ENCODE results near the gene IFFO2. TPM values are rescaled to one million over a fixed set of nuclear protein-coding genes. Genes with fewer than 3 reads are reported as not detected.

IFFO2 gene
- total RNA-seq, 1 donor from 2014 or later: 3.7 TPM

DNA sequence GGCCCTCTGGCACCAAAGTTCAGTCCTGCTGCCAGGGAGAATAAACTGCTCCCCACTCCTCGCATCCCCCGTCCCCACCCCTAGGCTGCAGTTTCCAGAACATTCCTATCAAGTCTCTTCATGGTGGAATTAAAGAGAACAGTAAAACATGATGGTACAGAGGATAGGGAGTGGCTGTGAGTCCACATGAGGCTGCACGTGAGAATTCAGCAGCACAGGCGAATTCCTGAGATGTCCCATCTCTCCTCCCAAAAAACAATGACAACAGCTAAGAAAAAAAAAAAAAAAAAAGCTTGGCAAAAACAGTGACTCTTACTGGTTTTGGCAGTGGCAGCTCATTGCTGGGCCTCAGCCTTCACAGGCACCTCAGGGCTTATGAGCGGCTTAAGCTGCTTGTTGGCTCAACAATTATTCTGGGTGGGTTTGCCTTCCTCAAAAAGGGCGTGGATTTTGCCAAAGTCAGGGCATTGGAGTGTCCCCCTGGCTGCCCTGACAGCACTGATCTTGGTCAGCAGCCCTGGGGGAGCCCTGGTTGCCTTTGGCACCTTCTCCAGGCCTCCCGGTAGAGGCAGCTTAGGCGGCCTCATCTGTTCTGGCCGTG is 5.7 kb upstream of the IFFO2 start:
- Histone ChIP-seq H3K4me1 (ENCODE audit: control insufficient read depth in 3 of 3, insufficient read depth in 3 of 3, low read length in 3 of 3) (peaks cover under 1 to 8% (median 5%) of the 10 kb centered on the region in 3 donors), H3K4me3 (ENCODE audit: low read length in 3 of 3) (no peak overlapping the region), H3K9me3 (ENCODE audit: control insufficient read depth in 3 of 3, low read length in 3 of 3) (no peaks in the 10 kb centered on the region), H3K9ac (ENCODE audit: low read depth in 1 of 3, low read length in 3 of 3) (no peak overlapping the region), H3K27me3 (ENCODE audit: control insufficient read depth in 3 of 3, insufficient read depth in 3 of 3, low read length in 3 of 3) (no peaks in the 10 kb centered on the region), H3K36me3 (ENCODE audit: control insufficient read depth in 3 of 3, insufficient read depth in 3 of 3, low read length in 3 of 3) (no peaks in the 10 kb centered on the region), H3K27ac (ENCODE audit: low read depth, low read length) (no peak overlapping the region)

DNA sequence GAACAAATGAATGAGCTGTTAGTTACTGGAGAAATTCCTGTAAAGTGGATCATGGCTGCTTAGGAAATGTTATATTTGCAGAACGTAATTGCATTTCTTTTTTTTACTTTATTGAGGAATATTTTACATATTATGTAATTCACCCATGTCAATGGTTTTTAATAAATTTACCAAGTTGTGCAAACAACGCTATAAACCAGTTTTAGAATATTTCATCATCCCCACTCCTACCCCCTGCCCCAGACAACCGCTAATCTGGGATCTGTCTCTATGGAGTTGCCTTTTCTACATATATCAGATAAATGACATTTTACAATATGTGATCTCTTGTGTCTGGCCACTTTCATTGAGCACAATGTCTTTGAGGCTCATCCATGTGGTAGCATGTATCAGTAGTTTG is 4.3 kb upstream of the IFFO2 start:
- Histone ChIP-seq H3K36me3 (ENCODE audit: control insufficient read depth in 3 of 3, insufficient read depth in 3 of 3, low read length in 3 of 3) (no peaks in the 10 kb centered on the region), H3K9me3 (ENCODE audit: control insufficient read depth in 3 of 3, low read length in 3 of 3) (no peaks in the 10 kb centered on the region), H3K27ac (ENCODE audit: low read depth, low read length) (no peak overlapping the region), H3K9ac (ENCODE audit: low read depth in 1 of 3, low read length in 3 of 3) (no peak overlapping the region), H3K27me3 (ENCODE audit: control insufficient read depth in 3 of 3, insufficient read depth in 3 of 3, low read length in 3 of 3) (no peaks in the 10 kb centered on the region), H3K4me1 (ENCODE audit: control insufficient read depth in 3 of 3, insufficient read depth in 3 of 3, low read length in 3 of 3) (peaks cover 5 to 10% (median 6%) of the 10 kb centered on the region in 3 donors), H3K4me3 (ENCODE audit: low read length in 3 of 3) (no peak overlapping the region)

DNA sequence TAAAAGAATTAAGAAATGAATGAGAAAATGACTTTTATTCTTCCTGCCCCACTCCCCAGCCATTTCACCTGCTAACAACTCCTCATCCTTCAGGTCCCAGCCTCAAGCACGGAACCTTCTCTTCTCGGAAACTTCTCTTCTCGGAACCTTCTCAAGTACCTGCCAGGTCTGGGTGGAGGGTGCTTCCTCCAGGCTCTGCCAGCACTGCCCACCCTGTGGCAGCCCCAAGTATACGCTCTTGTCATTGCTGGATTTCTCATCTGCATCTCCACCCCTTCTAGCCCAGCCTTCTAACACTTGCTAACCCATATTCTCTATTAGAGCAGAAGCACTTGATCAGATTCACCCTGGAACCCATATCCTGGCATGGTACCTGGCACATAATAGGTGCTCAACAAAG is 3.9 kb upstream of the IFFO2 start:
- no peaks in the 10 kb centered on the region for H3K36me3 ChIP-seq (ENCODE audit: control insufficient read depth in 3 of 3, insufficient read depth in 3 of 3, low read length in 3 of 3)
- H3K27ac ChIP-seq (ENCODE audit: low read depth, low read length): no peak overlapping the region
- no peaks in the 10 kb centered on the region for H3K27me3 ChIP-seq (ENCODE audit: control insufficient read depth in 3 of 3, insufficient read depth in 3 of 3, low read length in 3 of 3)
- H3K4me1 ChIP-seq (ENCODE audit: control insufficient read depth in 3 of 3, insufficient read depth in 3 of 3, low read length in 3 of 3): peaks cover 5 to 9% (median 8%) of the 10 kb centered on the region in 3 donors
- H3K9ac ChIP-seq (ENCODE audit: low read depth in 1 of 3, low read length in 3 of 3): no peak overlapping the region
- H3K9me3 ChIP-seq (ENCODE audit: control insufficient read depth in 3 of 3, low read length in 3 of 3): no peaks in the 10 kb centered on the region
- H3K4me3 ChIP-seq (ENCODE audit: low read length in 3 of 3): no peak overlapping the region

DNA sequence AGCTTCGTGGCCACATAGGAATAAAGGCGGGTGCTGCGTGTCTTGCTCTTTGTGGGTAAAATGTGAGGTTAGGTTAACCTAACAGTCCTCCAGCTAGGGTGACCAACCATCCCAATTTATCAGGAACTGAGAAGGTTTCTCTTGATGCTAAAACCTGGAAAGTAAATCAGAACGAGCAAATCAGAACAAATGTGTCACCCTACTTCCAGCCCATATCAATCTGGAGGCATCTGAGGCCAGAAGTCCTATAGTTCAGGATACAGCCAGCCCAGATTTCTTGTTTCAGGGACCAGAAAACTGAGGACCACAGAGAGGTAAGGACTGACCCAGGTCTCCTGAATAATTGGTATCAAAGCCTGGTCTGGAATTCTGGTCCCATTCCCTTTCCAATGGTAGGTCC is 3.1 kb upstream of the IFFO2 start:
- H3K9me3 ChIP-seq (ENCODE audit: control insufficient read depth in 3 of 3, low read length in 3 of 3): no peaks in the 10 kb centered on the region
- no peak overlapping the region for H3K4me3 ChIP-seq (ENCODE audit: low read length in 3 of 3)
- H3K9ac ChIP-seq (ENCODE audit: low read depth in 1 of 3, low read length in 3 of 3): no peak overlapping the region
- H3K27me3 ChIP-seq (ENCODE audit: control insufficient read depth in 3 of 3, insufficient read depth in 3 of 3, low read length in 3 of 3): peaks cover 0 to 3% (median 0%) of the 10 kb centered on the region in 3 donors
- no peaks in the 10 kb centered on the region for H3K36me3 ChIP-seq (ENCODE audit: control insufficient read depth in 3 of 3, insufficient read depth in 3 of 3, low read length in 3 of 3)
- H3K4me1 ChIP-seq (ENCODE audit: control insufficient read depth in 3 of 3, insufficient read depth in 3 of 3, low read length in 3 of 3): peaks cover 13 to 17% (median 16%) of the 10 kb centered on the region in 3 donors
- H3K27ac ChIP-seq (ENCODE audit: low read depth, low read length): no peak overlapping the region

DNA sequence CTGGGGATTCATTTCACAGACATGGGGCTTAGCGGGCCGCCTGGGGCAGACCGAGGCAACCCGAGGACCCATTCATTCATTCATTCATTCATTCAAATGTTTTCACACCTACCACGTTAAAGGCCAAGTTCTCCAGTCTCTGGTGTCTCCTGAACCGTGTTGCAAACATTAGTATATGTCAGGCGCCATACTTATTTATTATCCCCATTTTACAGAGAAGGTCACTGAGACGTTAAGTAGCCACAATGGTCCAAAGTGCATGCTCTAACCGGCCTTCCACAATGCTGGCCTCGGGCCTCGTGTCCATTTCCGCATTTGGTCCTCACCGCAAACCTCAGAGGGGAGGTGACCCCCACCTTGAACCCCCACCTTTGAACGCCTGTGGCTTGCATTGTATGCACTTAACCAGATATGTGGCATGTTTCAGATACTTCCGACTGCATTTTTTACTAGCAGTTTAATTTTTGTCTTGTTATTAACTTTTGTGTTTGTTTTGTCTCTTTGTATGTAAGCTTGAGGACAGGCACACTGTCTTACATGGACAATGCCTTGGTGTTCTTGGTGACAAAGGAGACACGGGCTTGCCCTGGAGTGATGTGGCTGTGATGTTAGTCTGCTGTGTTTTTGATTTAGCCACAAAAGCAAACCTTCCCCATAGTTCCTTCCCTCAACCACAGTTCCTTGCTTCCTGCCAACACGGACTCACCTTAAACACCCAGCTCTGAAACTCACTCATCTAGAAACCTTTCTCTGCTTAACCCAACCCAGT is 1.2 kb upstream of the IFFO2 start:
- H3K27me3 ChIP-seq (ENCODE audit: control insufficient read depth in 3 of 3, insufficient read depth in 3 of 3, low read length in 3 of 3): peaks cover 0 to 3% (median 0%) of the 10 kb centered on the region in 3 donors
- peak overlapping the region in 1 of 3 donors; percentile 83 for H3K9ac ChIP-seq (ENCODE audit: low read depth in 1 of 3, low read length in 3 of 3)
- H3K4me3 ChIP-seq (ENCODE audit: low read length in 3 of 3): peak overlapping the region in 2 of 3 donors; percentile 82 to 86
- H3K36me3 ChIP-seq (ENCODE audit: control insufficient read depth in 3 of 3, insufficient read depth in 3 of 3, low read length in 3 of 3): no peaks in the 10 kb centered on the region
- H3K27ac ChIP-seq (ENCODE audit: low read depth, low read length): no peak overlapping the region
- no peaks in the 10 kb centered on the region for H3K9me3 ChIP-seq (ENCODE audit: control insufficient read depth in 3 of 3, low read length in 3 of 3)
- H3K4me1 ChIP-seq (ENCODE audit: control insufficient read depth in 3 of 3, insufficient read depth in 3 of 3, low read length in 3 of 3): peaks cover 25 to 27% (median 26%) of the 10 kb centered on the region in 3 donors

DNA sequence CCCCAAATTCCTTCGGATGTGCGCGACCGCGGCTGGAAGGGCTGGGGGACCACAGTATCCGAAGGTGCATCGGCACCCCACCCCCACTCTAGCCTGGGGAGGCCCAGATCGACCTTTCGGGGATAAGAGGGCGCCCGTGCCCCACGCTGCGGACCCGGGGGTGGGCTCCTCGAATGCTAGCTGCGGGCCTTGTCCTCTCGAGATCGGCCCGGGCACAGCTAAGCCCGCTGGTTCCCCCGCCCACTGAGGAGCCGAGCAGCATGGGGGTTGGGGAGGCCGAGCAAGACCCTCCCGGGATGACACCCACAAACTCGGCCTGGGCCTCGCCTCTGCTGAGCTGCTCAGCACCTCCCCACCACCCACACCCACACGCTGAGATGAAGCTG is 653 bp upstream of the IFFO2 start:
- H3K4me1 ChIP-seq (ENCODE audit: control insufficient read depth in 3 of 3, insufficient read depth in 3 of 3, low read length in 3 of 3): peaks cover 20 to 26% (median 24%) of the 10 kb centered on the region in 3 donors
- peaks cover 0 to 3% (median 0%) of the 10 kb centered on the region in 3 donors for H3K27me3 ChIP-seq (ENCODE audit: control insufficient read depth in 3 of 3, insufficient read depth in 3 of 3, low read length in 3 of 3)
- no peaks in the 10 kb centered on the region for H3K9me3 ChIP-seq (ENCODE audit: control insufficient read depth in 3 of 3, low read length in 3 of 3)
- H3K4me3 ChIP-seq (ENCODE audit: low read length in 3 of 3): peak overlapping the region; percentile 69 to 86 (median 82)
- peak overlapping the region; percentile 66 to 83 (median 81) for H3K9ac ChIP-seq (ENCODE audit: low read depth in 1 of 3, low read length in 3 of 3)
- H3K27ac ChIP-seq (ENCODE audit: low read depth, low read length): no peak overlapping the region
- no peaks in the 10 kb centered on the region for H3K36me3 ChIP-seq (ENCODE audit: control insufficient read depth in 3 of 3, insufficient read depth in 3 of 3, low read length in 3 of 3)

DNA sequence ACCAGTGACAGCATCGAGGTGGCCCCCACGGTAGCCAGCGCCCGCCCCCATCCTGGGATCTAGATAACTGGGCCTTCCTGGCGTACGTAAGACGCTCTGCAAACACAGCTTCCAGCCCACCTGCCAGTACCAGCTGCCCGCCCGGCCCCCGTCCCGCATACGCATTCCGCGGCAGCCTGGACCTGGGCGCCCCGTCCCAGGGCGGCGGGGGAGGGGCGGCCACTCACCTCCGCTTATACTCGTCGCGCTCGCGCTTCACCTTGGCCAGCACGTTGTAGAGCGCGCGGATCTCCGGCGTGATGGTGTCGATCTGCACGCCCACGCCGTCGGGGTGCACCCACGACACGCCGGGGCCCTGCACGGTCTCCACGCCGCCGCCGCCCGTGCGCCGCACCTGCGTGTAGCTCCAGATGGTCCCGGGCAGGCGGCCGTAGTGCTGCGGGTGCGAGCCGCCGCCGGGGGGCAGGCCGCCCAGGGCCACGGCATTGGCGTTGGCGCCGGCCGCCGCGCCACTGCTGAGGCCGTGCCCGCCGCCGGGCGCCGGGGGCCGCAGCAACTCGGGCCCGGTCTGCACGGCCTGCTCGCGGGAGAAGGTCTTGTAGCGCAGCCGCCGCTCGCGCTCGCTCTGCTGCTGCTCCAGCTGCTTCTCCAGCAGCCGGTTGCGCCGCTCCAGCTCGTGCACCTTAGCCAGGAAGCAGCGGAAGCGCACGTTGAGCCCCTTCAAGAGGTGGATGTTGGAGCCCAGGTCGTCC is 859 bp downstream of the IFFO2 start:
- peak overlapping the region; percentile 61 for H3K27ac ChIP-seq (ENCODE audit: low read depth, low read length)

DNA sequence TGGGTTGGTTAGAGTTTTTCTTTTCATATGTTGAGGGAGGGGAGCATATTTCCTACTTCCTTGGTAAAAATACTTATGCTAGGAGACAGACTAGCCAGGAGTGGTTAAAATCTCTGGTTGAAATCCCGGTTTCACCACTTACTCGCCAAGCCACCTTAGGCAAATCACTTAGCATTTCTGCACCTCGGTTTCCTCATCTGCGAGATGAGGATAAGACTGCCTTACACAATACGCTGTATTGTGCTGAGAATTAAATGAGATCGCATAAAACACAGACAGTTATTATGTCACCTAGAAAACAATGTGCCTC is 1.4 kb downstream of the IFFO2 start:
- Histone ChIP-seq H3K9ac (ENCODE audit: low read depth in 1 of 3, low read length in 3 of 3) (peak overlapping the region; percentile 56 to 77 (median 61)), H3K27ac (ENCODE audit: low read depth, low read length) (peak overlapping the region; percentile 61), H3K4me3 (ENCODE audit: low read length in 3 of 3) (peak overlapping the region; percentile 74 to 80 (median 76)), H3K4me1 (ENCODE audit: control insufficient read depth in 3 of 3, insufficient read depth in 3 of 3, low read length in 3 of 3) (peaks cover 40 to 47% (median 42%) of the 10 kb centered on the region in 3 donors), H3K27me3 (ENCODE audit: control insufficient read depth in 3 of 3, insufficient read depth in 3 of 3, low read length in 3 of 3) (peaks cover 0 to 3% (median 0%) of the 10 kb centered on the region in 3 donors), H3K36me3 (ENCODE audit: control insufficient read depth in 3 of 3, insufficient read depth in 3 of 3, low read length in 3 of 3) (no peaks in the 10 kb centered on the region), H3K9me3 (ENCODE audit: control insufficient read depth in 3 of 3, low read length in 3 of 3) (no peaks in the 10 kb centered on the region)

More for the DNA sequence above, 859 bp downstream of the IFFO2 start:
- H3K4me3 ChIP-seq (ENCODE audit: low read length in 3 of 3): peak overlapping the region; percentile 74 to 80 (median 76)
- H3K36me3 ChIP-seq (ENCODE audit: control insufficient read depth in 3 of 3, insufficient read depth in 3 of 3, low read length in 3 of 3): no peaks in the 10 kb centered on the region
- H3K27me3 ChIP-seq (ENCODE audit: control insufficient read depth in 3 of 3, insufficient read depth in 3 of 3, low read length in 3 of 3): peaks cover 0 to 3% (median 0%) of the 10 kb centered on the region in 3 donors
- H3K9me3 ChIP-seq (ENCODE audit: control insufficient read depth in 3 of 3, low read length in 3 of 3): no peaks in the 10 kb centered on the region
- peaks cover 35 to 41% (median 37%) of the 10 kb centered on the region in 3 donors for H3K4me1 ChIP-seq (ENCODE audit: control insufficient read depth in 3 of 3, insufficient read depth in 3 of 3, low read length in 3 of 3)
- H3K9ac ChIP-seq (ENCODE audit: low read depth in 1 of 3, low read length in 3 of 3): peak overlapping the region; percentile 56 to 77 (median 68)

DNA sequence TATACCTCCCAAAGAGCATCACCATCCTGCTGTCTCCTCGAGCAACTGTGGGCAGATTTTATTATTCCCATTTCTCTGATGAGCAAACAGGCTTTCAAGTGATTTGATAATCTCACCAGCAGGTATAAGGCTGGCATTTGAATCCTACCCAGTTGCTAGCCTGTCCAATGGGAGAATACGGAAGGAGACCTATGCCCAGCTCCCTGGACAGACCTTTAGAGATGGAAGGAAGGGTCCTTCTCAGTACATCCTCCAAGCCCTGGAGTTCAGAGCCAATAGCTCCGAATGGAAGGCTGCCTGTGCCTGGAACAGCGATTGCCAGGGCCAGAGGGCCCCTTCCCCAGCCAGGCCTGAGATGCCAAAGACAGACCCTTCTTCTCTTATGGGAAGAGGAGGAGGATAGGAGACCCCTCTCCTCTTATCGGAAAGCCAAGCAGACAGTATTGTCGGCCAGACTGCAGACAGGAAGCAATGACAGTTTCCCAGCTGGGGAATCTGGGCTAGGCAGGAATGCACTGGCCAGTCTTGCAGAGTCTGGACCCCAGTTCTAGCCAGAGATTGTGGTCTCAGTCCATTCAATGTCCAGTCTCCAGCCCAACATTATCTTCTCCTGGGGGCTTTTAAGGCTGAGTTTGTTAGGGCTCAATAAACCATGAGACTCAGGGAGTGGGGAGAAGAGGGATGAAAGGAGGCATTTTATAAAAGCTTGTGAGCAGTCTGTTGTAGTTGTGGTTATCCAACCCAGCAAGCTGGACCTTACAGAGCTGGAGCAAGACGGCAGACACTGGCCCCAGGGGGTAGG is 2.0 kb downstream of the IFFO2 start:
- peak overlapping the region; percentile 20 to 77 (median 68) for H3K9ac ChIP-seq (ENCODE audit: low read depth in 1 of 3, low read length in 3 of 3)
- peaks cover 0 to 3% (median 0%) of the 10 kb centered on the region in 3 donors for H3K27me3 ChIP-seq (ENCODE audit: control insufficient read depth in 3 of 3, insufficient read depth in 3 of 3, low read length in 3 of 3)
- H3K27ac ChIP-seq (ENCODE audit: low read depth, low read length): peak overlapping the region; percentile 61
- H3K4me1 ChIP-seq (ENCODE audit: control insufficient read depth in 3 of 3, insufficient read depth in 3 of 3, low read length in 3 of 3): peaks cover 46 to 53% (median 48%) of the 10 kb centered on the region in 3 donors
- no peaks in the 10 kb centered on the region for H3K9me3 ChIP-seq (ENCODE audit: control insufficient read depth in 3 of 3, low read length in 3 of 3)
- H3K36me3 ChIP-seq (ENCODE audit: control insufficient read depth in 3 of 3, insufficient read depth in 3 of 3, low read length in 3 of 3): no peaks in the 10 kb centered on the region
- peak overlapping the region; percentile 74 to 80 (median 76) for H3K4me3 ChIP-seq (ENCODE audit: low read length in 3 of 3)

All from skeletal muscle tissue (tissue), 4 donors.